Measurements from ENCODE around the gene LSM7.

DNA sequence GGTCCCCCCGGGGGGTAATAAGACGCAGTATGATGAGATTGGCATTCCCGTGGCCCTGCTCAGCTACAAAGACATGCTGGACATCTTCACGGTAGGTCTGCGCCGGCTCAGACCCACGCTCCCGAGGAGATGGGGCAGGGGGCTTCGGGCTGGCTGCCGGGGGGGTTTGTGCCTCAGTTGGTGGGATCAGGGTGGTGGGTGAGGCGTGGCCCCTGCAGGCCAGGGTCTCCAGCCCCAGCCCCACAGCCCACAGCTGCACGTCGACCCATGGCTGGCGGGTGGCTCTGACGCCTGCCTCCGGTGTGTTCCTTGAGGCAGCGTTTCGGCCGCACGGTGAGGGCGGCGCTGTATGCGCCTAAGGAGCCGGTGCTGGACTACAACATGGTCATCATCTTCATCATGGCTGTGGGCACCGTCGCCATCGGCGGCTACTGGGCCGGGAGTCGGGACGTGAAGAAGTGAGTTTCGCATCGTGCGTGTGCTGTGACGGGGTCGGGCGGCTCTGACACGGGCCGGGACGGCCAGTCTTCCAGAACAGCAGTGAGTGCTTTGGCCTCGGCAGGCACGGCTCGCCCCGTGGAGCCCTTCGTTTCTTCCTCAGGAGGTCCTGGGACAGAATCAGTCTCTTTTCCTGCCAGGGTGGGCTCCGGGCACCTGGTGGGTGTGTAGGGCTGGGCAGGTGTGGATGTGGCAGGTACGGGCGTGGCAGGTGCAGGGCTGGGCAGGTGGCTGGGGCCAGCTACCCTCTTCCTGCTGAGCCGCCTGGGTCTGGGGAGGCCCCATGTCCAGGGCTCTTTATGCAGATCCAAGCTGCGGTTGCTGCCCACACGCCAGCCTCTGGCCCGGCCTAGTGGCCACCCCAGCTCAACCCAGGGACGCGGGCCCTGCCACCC, 10.6 kb upstream of the LSM7 start:
- TF ChIP-seq CTCF (conservative IDR thresholded peaks at IDR 0.05; ENCODE audit: low read depth, low read length), result no peak
- no peak for TF ChIP-seq EZH2 (IDR thresholded peaks at IDR 0.05; ENCODE audit: low read length, unreplicated experiment)
- TF ChIP-seq EZH2phosphoT487 (IDR thresholded peaks at IDR 0.05; ENCODE audit: borderline replicate concordance, low read length), result no peak

All from PC-3 (cell line).